NCI-H2196 treated with DMSO at 0.1 percent for 48 hours (cell line): ENCODE results near the gene TTC9B.

Source experiments
- DNase-seq: peaks from one replicate; lab custom pipeline; 2025; ENCODE audit not compliant: unreplicated experiment; lab: John Stamatoyannopoulos, UW

The TTC9B gene

GRCh38 chr19:40249201-40249600 lies 31.0 kb upstream of the TTC9B start:
- no peak for DNase-seq

DNA sequence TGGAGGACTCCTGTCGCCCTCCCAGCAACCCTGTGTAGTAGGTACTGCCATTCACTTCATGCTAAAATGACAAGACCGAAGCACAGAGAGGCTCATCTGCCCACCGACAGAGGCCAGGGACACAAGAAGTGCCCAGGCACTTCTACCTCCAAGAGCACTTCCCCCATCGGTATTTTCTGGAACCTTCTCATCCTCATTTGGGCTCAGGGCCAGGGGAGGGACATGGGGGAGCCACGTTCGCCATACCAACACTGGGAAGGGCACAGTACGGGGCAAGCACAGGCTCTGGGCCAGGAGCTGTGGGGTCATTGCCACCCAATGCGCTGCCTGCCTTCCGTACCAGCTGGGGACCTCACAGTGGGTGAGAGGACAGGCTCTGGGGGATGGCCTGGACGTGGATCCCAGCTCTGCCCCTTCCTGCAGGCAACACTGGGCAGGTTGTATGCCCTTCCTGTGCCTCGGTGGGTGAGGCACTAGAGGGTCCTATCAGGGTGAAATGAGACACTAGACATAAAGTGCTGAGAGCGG lies 29.6 kb upstream of the TTC9B start:
- no peak for DNase-seq

DNA sequence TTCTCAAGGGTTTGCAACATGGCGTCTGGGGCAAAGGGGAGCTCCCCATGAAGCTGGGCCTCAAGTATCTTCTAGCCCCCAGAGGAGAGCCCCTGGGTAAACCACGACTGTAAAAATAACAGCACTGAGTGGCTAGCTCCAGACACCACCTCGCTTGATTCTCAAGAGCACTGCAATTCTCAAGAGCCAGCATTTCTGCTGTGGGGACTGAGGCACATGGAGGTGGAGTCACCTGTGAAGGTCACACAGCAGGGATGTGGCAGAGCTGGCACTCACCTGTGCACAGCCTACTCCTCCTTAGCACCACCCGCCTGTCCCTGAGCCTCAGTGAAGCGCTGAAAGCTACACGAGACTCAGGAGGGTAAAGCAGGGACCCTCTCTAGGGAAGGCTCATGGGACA lies 29.0 kb upstream of the TTC9B start:
- DNase-seq = no peak

GRCh38 chr19:40246292-40247073 lies 28.3 kb upstream of the TTC9B start:
- DNase-seq = no peak

DNA sequence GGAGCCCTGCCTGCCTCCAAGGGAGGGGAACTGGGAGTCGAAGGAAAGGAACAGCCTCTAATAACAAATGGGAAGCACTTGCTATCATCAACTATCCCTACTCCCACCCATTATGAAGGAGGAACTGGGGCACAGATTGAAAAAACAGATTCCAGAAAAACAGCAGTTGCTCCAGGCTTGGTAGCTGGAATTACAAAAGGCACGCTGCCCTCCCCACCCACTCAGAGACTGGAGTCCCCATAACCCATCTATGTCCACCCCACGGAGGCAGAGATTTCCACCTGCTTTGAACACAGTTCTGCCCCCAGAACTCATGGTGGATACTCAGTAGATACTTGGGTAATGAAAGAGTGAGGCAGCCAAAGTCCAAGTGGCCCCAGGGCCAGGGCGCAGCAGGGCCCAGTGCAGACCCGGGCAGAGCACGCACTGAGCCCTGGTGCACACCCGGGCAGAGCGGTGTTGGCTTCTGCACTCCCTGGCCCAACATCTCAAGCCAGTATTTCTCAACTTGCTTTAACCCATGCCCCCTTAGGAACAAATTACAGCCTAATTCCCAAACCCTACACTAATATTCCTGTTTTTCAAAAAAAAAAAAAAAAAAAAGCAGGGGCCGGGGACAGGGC lies 27.4 kb upstream of the TTC9B start:
- no peak for DNase-seq

- DNase-seq = no peak
Measured at GRCh38 chr19:40244579-40245317, 26.6 kb upstream of the TTC9B start.

DNA sequence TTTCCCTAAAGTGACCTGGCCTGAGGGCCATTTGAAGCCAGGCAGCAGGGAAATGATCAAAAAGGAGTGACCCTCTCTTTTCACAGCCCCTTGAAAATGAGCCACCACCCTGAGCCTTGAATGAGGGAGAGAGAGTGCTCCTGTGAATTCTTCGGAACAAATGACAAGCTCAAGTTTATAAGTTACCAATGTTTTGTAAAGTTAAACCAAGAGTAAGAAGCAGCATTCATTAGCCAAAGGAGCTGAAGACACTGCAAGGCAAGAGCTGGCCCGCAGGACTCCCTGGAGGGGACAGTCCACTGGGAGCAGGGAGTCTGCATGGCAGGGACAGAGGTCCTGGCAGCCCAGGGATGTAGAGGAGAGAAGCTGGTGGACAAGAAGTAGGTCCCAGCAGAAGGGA lies 25.0 kb upstream of the TTC9B start:
- DNase-seq = no peak

DNA sequence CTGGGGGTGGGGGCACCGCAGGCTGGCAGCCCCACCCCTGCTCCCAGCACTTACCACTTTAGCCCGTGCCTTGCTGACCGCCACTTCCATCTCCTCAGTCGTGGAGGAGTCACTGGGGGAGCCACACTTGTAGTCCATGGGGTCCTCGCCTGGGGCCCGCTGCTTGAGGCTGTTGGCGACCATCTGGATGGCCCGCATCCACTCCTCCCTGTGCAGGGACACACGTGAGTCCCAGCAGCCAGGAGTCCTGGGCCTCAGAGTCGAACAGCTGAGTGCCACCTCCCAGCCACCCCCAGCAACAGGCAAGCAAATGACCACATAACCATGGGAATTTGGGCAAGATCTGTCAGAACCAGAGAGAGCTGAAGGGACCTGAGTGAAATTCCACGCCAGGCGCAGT lies 24.3 kb upstream of the TTC9B start:
- no peak for DNase-seq

- DNase-seq = no peak
Measured at GRCh38 chr19:40241809-40242384, 23.7 kb upstream of the TTC9B start.

GRCh38 chr19:40241125-40241808 lies 23.1 kb upstream of the TTC9B start:
- no peak for DNase-seq

GRCh38 chr19:40240332-40240731 lies 22.1 kb upstream of the TTC9B start:
- DNase-seq = no peak

DNA sequence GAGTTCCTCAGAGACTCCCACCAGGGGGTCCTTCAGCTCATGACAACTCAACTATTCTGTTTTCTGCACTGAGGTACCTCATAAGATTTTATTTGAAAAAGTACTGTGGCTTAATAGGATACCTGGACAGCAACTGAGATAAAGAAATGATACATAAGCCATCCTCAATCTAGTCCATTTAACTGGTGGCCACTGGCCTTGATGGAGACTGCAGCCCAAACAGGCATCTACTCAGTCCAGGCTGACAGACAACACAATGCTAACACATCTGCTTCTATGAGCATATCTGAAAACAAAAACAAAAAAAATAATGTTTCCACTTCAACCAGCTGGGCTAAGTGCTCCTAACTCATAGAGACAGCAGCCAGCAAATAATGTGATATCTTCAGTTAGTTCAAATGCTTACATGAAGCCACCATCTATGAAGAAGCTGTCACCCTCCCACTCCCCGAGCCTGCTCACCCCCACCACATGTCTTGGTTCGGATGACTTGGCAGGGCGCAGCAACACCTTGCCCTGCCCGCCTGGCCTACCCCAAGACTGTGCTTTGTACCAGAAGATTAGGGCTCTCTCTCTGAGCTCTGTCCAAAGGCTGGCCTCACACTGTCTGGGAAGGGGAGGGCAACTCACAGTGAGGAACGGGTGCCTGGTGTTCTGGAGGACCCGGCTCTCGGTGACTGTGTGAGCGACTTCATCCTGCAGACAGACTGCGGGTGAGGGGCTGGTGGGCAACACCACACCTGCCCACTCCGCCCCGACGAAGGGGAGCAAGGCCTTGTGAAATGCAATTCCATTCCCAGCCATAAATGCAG lies 21.4 kb upstream of the TTC9B start:
- DNase-seq = no peak

DNA sequence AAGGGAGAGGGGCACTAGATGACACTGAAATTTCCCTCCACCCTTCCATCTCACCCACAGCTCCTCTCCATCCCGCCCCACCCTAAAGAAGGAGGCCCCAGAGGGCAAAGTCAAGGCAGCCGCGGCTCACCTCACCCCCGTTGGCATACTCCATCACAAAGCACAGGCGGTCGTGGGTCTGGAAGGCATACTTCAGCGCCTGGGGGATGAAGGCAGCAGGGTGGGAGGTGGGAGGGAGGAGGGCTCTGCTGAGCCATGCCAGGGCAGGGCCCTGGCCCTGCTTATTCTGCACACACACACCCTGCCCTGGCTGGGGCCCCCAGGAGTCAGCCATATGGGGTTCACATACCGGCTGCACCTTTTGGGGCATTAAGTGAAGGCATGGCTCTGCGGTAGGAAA lies 20.6 kb upstream of the TTC9B start:
- DNase-seq = no peak

GRCh38 chr19:40237791-40238190 lies 19.6 kb upstream of the TTC9B start:
- DNase-seq = no peak

DNA sequence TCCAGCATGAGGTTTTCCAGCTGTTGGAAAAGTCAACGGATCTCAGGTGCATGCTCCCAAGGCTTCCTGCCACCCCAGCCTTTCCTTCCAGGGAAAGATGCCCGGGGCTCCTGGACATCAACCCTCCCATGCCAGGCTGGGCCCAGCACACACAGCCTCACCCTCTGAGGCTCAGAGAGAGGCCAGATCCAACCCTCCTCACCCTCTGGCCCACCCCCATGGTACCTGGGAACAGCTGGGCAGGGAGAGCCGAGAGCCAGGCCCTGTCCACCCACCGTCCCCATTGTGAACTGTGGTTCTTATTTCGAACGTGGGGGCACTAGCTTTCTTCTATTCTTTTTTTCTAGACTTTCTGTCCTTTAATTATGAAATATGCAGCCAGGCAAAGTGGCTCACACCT lies 18.2 kb upstream of the TTC9B start:
- DNase-seq = no peak

DNA sequence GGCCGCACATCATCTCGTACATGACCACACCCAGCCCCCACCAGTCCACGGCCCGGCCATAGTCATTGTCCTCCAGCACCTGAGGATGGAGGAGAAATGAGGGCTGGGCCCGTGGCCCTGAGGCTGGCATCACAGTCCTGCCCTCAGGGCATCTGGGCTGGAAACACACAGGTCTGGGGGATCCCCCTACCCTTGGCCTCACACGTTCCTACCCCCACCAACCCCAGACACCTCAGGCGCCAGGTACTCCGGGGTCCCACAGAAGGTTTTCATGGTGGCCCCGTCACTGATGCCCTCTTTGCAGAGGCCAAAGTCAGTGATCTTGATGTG lies 17.8 kb upstream of the TTC9B start:
- no peak for DNase-seq

DNA sequence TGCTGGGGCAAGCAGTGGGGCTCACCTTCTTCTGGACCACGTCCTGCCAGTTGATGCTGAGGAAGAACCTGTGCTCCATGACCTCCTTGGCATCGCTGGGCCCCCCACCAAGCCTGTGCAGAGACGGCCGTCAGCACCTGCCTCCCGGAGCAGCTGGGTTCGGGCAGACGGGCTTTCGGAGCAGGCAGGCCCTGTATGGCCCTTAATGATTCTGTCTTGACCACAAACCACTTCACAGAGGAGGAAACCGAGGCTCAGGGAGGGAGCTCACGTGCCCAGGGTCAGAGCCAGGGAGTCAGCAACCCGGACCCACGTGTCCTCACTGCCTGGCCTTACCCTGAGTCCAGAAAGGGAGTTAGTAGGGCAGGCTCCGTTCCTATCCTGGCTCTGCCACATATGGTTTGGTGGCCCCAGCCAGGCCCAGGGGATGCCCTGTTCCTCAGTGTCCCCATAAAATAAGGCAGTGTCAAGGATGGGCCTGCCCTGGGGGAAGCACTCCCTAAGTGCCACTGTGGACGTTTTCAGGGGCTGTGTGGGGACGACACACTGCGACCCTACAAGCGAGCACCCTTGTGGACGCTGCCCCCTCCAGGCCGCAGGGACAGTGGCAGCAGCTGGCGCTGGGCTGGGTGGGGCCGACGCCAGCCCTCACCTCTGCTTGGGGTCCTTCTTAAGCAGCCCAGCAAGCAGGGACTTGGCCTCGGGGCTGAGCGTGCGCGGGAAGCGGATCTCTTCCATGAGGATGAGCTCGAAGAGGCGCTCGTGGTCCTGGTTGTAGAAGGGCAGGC lies 17.2 kb upstream of the TTC9B start:
- DNase-seq = no peak

- DNase-seq = no peak
Measured at GRCh38 chr19:40234429-40235237, 16.4 kb upstream of the TTC9B start.
